ENCODE results near the gene HDAC9. TPM values are rescaled to one million over a fixed set of nuclear protein-coding genes. Genes with fewer than 3 reads are reported as not detected.

HDAC9 gene
- total and polyA plus RNA-seq, 7 donors: 0.38 to 34.2 (median 16.8) TPM

DNA sequence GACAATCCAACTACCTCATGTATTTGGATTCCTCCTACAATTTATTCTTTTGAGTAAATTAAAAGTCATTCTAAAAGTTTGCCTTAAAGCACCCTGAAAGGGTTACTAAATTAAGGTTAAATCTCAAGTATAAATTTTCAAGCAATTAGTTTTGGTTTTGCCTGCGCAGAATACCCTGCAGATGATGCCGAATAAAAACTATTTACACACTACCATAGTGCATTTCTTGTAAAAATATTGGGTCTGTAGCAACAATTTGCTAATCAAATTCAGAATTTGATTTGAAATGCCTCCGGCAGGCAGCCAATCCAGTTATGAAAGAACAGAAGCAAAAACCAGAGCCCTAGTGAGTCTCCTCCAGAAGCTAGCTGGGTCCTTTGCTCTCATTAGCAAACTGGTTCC, 499.7 kb downstream of the HDAC9 start:
- WGBS, 3 donors: 69 to 78% (median 71%) methylated on average over 3 of the region's 3 CpGs
- intact Hi-C loops (cut with DNase I): no loop called here
- Histone ChIP-seq H3K4me3 (no peak overlapping the region), H3K27me3 (ENCODE audit: insufficient read depth in 3 of 3, low read length in 2 of 3) (no peaks in the 10 kb centered on the region), H3K9me3 (no peaks in the 10 kb centered on the region), H3K36me3 (ENCODE audit: insufficient read depth in 1 of 2, low read depth in 1 of 2) (no peaks in the 10 kb centered on the region), H3K27ac (no peak overlapping the region), H3K4me1 (no peaks in the 10 kb centered on the region)
- TF ChIP-seq, protein P1, sequence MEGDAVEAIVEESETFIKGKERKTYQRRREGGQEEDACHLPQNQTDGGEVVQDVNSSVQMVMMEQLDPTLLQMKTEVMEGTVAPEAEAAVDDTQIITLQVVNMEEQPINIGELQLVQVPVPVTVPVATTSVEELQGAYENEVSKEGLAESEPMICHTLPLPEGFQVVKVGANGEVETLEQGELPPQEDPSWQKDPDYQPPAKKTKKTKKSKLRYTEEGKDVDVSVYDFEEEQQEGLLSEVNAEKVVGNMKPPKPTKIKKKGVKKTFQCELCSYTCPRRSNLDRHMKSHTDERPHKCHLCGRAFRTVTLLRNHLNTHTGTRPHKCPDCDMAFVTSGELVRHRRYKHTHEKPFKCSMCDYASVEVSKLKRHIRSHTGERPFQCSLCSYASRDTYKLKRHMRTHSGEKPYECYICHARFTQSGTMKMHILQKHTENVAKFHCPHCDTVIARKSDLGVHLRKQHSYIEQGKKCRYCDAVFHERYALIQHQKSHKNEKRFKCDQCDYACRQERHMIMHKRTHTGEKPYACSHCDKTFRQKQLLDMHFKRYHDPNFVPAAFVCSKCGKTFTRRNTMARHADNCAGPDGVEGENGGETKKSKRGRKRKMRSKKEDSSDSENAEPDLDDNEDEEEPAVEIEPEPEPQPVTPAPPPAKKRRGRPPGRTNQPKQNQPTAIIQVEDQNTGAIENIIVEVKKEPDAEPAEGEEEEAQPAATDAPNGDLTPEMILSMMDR (IDR thresholded peaks at IDR 0.05): no peak
- DNase-seq (no peak), ATAC-seq (no peak)

DNA sequence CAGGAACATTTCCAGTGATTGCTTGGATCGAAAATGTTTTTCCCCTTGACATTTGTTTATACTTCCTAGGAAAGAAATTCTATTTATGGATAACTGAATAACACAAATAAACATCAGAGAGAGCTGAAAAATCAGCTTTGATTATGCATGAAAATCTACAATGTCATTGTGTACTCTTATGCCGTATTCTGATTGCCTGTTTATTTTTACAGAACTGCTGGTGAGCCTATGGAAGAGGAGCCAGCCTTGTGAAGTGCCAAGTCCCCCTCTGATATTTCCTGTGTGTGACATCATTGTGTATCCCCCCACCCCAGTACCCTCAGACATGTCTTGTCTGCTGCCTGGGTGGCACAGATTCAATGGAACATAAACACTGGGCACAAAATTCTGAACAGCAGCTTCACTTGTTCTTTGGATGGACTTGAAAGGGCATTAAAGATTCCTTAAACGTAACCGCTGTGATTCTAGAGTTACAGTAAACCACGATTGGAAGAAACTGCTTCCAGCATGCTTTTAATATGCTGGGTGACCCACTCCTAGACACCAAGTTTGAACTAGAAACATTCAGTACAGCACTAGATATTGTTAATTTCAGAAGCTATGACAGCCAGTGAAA, 500.4 kb downstream of the HDAC9 start:
- H3K27ac ChIP-seq: no peak overlapping the region
- H3K4me3 ChIP-seq: no peak overlapping the region
- WGBS, 3 donors: 35 to 54% (median 52%) methylated on average over 5 of the region's 5 CpGs
- DNase-seq (no peak), ATAC-seq (no peak)
- H3K4me1 ChIP-seq: no peaks in the 10 kb centered on the region
- H3K9me3 ChIP-seq: no peaks in the 10 kb centered on the region
- H3K36me3 ChIP-seq (ENCODE audit: insufficient read depth in 1 of 2, low read depth in 1 of 2): no peaks in the 10 kb centered on the region
- no peaks in the 10 kb centered on the region for H3K27me3 ChIP-seq (ENCODE audit: insufficient read depth in 3 of 3, low read length in 2 of 3)
- intact Hi-C loops (cut with DNase I): no loop called here
- TF ChIP-seq, protein P1 (IDR thresholded peaks at IDR 0.05): no peak

DNA sequence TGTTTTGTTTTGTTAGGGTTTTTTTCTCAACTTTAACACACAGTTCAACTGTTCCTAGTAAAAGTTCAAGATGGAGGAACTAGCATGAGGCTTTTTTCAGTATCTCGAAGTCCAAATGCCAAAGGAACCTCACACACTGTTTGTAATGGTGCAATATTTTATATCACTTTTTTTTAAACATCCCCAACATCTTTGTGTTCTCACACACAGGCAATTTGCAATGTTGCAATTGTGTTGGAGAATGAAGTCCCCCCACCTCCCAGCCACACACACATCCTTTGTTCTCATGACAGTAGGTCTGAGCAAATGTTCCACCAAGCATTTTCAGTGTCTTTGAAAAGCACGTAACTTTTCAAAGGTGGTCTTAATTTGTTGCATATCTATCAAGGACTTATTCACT, 501.0 kb downstream of the HDAC9 start:
- H3K36me3 ChIP-seq (ENCODE audit: insufficient read depth in 1 of 2, low read depth in 1 of 2): no peaks in the 10 kb centered on the region
- no peaks in the 10 kb centered on the region for H3K4me1 ChIP-seq
- H3K4me3 ChIP-seq: no peak overlapping the region
- TF ChIP-seq, protein P1 (IDR thresholded peaks at IDR 0.05): no peak
- WGBS, 3 donors: 91 to 93% (median 91%) methylated on average over 2 of the region's 2 CpGs
- ATAC-seq: no peak
- intact Hi-C loops (cut with DNase I): no loop called here
- no peaks in the 10 kb centered on the region for H3K9me3 ChIP-seq
- no peaks in the 10 kb centered on the region for H3K27me3 ChIP-seq (ENCODE audit: insufficient read depth in 3 of 3, low read length in 2 of 3)
- no peak for DNase-seq
- no peak overlapping the region for H3K27ac ChIP-seq

DNA sequence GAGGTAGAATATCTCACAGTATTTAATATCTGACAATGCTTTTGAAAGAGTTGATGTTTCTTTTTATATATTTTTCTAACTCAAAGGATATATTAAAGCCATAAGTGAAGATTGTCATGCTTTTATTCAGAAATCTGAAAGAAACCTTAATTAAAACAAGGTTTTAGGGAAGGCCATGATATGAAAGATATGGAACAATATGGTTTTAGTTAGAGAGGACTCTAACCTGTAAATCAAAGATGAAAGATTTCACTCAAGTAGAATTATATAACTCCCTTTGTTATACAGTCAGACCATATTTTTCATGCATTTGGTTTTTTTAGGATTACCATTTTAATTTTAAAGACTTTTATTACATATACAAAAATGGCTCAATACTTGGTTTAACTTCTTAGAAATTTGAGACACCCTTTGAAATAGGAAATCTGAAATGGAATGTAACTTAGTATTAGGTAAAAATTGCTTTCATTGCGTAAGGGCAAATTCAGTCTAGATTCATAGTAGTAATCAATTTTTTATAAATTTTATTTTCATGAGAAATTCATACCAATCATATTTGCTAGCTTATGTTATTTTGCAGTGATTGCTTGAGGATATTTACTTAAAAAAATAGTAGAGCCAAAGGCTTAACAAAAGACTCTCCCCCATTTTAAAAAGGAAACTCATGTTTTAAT, 502.1 kb downstream of the HDAC9 start:
- Histone ChIP-seq H3K27me3 (ENCODE audit: insufficient read depth in 3 of 3, low read length in 2 of 3) (no peaks in the 10 kb centered on the region), H3K36me3 (ENCODE audit: insufficient read depth in 1 of 2, low read depth in 1 of 2) (no peaks in the 10 kb centered on the region), H3K27ac (no peak overlapping the region), H3K9me3 (no peaks in the 10 kb centered on the region), H3K4me3 (no peak overlapping the region), H3K4me1 (no peaks in the 10 kb centered on the region)
- ATAC-seq: no peak
- intact Hi-C loops (cut with DNase I): no loop called here
- no peak for DNase-seq
- TF ChIP-seq, protein P1 (IDR thresholded peaks at IDR 0.05): no peak
- WGBS, 3 donors: 96 to 100% (median 98%) methylated on average over 1 of the region's 1 CpG
